Measurements from ENCODE around the gene CRNKL1. TPM values are rescaled to one million over a fixed set of nuclear protein-coding genes. Genes with fewer than 3 reads are reported as not detected.

The CRNKL1 gene
- total and polyA plus RNA-seq, 2 donors (not counting 3 experiments of a cell fraction or from before 2014, with no cell fraction given): 4.9 to 22.3 TPM

- ChIA-PET POLR2A (no interaction called here), CTCF (interaction anchor here (1.6 to 4.3 kb wide), 2 partner anchors 153 to 509 kb away, joined by 10 to 53 read pairs; no protein-coding TSS in a partner anchor)
- no peak for TF ChIP-seq EZH2 (IDR thresholded peaks at IDR 0.05; ENCODE audit: borderline replicate concordance, low read depth, low read length, severe bottlenecking)
- no peak for TF ChIP-seq POLR2AphosphoS5 (IDR thresholded peaks at IDR 0.05; ENCODE audit: insufficient read depth, low read depth, low read length)
- no peak for TF ChIP-seq GATA2 (IDR thresholded peaks at IDR 0.05; ENCODE audit: insufficient read depth, insufficient read length, low read depth, low read length)
- no peak for TF ChIP-seq JUN (IDR thresholded peaks at IDR 0.05; ENCODE audit: borderline replicate concordance, insufficient read depth, insufficient read length, low read depth)
- no peak for TF ChIP-seq MYC (IDR thresholded peaks at IDR 0.05; ENCODE audit: low read depth, low read length)
- no peak for TF ChIP-seq CTCF (IDR thresholded peaks at IDR 0.05; ENCODE audit: extremely low read depth in 1 of 2, insufficient read depth in 1 of 2, low read depth in 1 of 2, low read length in 2 of 2)
- no peak for TF ChIP-seq FOS (IDR thresholded peaks at IDR 0.05; ENCODE audit: borderline replicate concordance, insufficient read depth, low read length)
- TF ChIP-seq POLR2A (IDR thresholded peaks at IDR 0.05; ENCODE audit: low read depth, low read length): no peak
- no peaks in the 10 kb centered on the region for H3K9me3 ChIP-seq (replicated peaks; ENCODE audit: control insufficient read depth, insufficient read depth, low read length)
- DNase-seq (ENCODE audit: low read depth, low spot score): no peak
- dilution Hi-C loops (cut with MboI; ENCODE audit: extremely low pct_ligation_motif_present, low sequenced_read_pairs): no loop called here
- no peaks in the 10 kb centered on the region for H4K20me1 ChIP-seq (replicated peaks; ENCODE audit: control insufficient read depth, extremely low read depth, insufficient read depth, low read length)
- no peak overlapping the region for H3K27ac ChIP-seq (ENCODE audit: insufficient read depth, low read depth, low read length)
- H2AFZ ChIP-seq (ENCODE audit: low read depth, low read length): no peak overlapping the region
- H3K79me2 ChIP-seq (ENCODE audit: control insufficient read depth, insufficient read depth, low read length): no peaks in the 10 kb centered on the region
- no peak overlapping the region for H3K4me3 ChIP-seq (replicated peaks in 1 of 3; ENCODE audit: insufficient read depth in 1 of 3, low read depth in 1 of 3, low read length in 3 of 3)
- peaks cover 0 to 11% of the 10 kb centered on the region in 2 experiments for H3K27me3 ChIP-seq (ENCODE audit: control insufficient read depth in 2 of 2, insufficient read depth in 2 of 2, low read length in 2 of 2)
- FAIRE-seq: no peak
- H3K36me3 ChIP-seq (ENCODE audit: control insufficient read depth in 2 of 2, extremely low read depth in 1 of 2, insufficient read depth in 2 of 2, low read length in 2 of 2): no peaks in the 10 kb centered on the region
- H3K9me1 ChIP-seq (replicated peaks; ENCODE audit: control insufficient read depth, extremely low read depth, insufficient read depth, low read length): no peaks in the 10 kb centered on the region
- H3K4me2 ChIP-seq (ENCODE audit: insufficient read depth, low read length): no peak overlapping the region
- H3K9ac ChIP-seq (replicated peaks; ENCODE audit: extremely low read depth, insufficient read depth, low read length): no peak overlapping the region
- intact Hi-C loops (cut with micrococcal nuclease): loop anchor here (10.0 kb wide), 1 partner anchor 50 kb away; no protein-coding TSS in a partner anchor
- no TSS peak for BruUV-seq (replicated peaks)
- no peaks in the 10 kb centered on the region for H3K4me1 ChIP-seq (ENCODE audit: control insufficient read depth, extremely low read depth, insufficient read depth, low read length)
Measured at GRCh38 chr20:20085071-20085470, 32.8 kb upstream of the CRNKL1 start.

All from endothelial cell of umbilical vein (primary cell).